HT-29 (cell line): ENCODE results near the gene TMTC2. TPM values are rescaled to one million over a fixed set of nuclear protein-coding genes. Genes with fewer than 3 reads are reported as not detected.

Source experiments
- DNase-seq: peaks from one replicate; pipeline ENCODE4 v3.0.0-alpha.2; 2015; ENCODE audit warnings: low spot score
- total RNA-seq: library from RNA; depleted of rRNA; stranded (reverse); fragments of >200 nt; shearing (Covaris generic); gene quantifications from 2 replicates; pipeline ENCODE4 v1.2.3, GENCODE V29; 2014

Gene TMTC2
- total RNA-seq, 1 experiment from 2014 or later = 18.2 TPM

- DNase-seq = peak; percentile 68
Observed at GRCh38 chr12:82682326-82682725, 4.4 kb upstream of the TMTC2 start.

GRCh38 chr12:82682851-82683261 lies 3.9 kb upstream of the TMTC2 start:
- DNase-seq = peak; percentile 79

- DNase-seq = peak; percentile 97
Observed at GRCh38 chr12:82685790-82686167, 927 bp upstream of the TMTC2 start.

GRCh38 chr12:82687021-82688011 lies 610 bp downstream of the TMTC2 start:
- peak; percentile 86 for DNase-seq

GRCh38 chr12:82688035-82688501 lies 1.4 kb downstream of the TMTC2 start:
- peak; percentile 32 for DNase-seq

- no peak for DNase-seq
Observed at GRCh38 chr12:82688596-82688995, 1.9 kb downstream of the TMTC2 start.

GRCh38 chr12:82690006-82690405 lies 3.3 kb downstream of the TMTC2 start:
- DNase-seq = no peak

GRCh38 chr12:82691513-82691912 lies 4.8 kb downstream of the TMTC2 start:
- no peak for DNase-seq

- no peak for DNase-seq
Observed at GRCh38 chr12:82694276-82694675, 7.6 kb downstream of the TMTC2 start.

GRCh38 chr12:82694970-82695369 lies 8.3 kb downstream of the TMTC2 start:
- DNase-seq = no peak

- no peak for DNase-seq
Observed at GRCh38 chr12:82695531-82695930, 8.8 kb downstream of the TMTC2 start.

GRCh38 chr12:82696543-82696942 lies 9.8 kb downstream of the TMTC2 start:
- no peak for DNase-seq

GRCh38 chr12:82698708-82699564 lies 12.2 kb downstream of the TMTC2 start:
- DNase-seq = no peak

GRCh38 chr12:82705774-82706173 lies 19.1 kb downstream of the TMTC2 start:
- DNase-seq = no peak

GRCh38 chr12:82708061-82708879 lies 21.6 kb downstream of the TMTC2 start:
- no peak for DNase-seq

- no peak for DNase-seq
Observed at GRCh38 chr12:82709794-82710355, 23.2 kb downstream of the TMTC2 start.

GRCh38 chr12:82710741-82711140 lies 24.0 kb downstream of the TMTC2 start:
- no peak for DNase-seq

- no peak for DNase-seq
Observed at GRCh38 chr12:82714427-82714826, 27.7 kb downstream of the TMTC2 start.

GRCh38 chr12:82721726-82722125 lies 35.0 kb downstream of the TMTC2 start:
- no peak for DNase-seq

- DNase-seq = no peak
Observed at GRCh38 chr12:82723093-82723492, 36.4 kb downstream of the TMTC2 start.

- DNase-seq = no peak
Observed at GRCh38 chr12:82723891-82724290, 37.2 kb downstream of the TMTC2 start.
